ENCODE results near the gene GASK1A.

Gene GASK1A

DNA sequence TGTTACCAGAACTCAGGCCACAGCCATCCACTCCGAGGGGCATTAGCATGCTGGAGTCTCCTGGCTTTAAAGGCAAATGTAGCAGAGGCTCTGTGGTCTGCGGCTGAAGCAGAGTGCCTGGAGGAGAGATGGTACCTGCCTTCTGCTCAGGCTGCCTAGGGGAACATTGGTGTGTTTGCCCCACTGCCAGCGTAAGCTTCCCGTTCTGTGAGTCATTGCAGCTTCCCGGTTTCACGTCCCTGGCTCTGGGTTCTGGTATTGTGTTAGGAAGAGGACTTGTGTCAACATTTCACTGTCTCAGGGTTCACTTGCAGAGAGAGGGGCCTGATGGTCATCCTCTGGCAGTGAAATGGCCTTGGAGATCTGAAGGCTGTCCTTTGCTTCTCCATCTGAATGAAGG is 1.8 kb downstream of the GASK1A start:
- TF ChIP-seq, protein P1, sequence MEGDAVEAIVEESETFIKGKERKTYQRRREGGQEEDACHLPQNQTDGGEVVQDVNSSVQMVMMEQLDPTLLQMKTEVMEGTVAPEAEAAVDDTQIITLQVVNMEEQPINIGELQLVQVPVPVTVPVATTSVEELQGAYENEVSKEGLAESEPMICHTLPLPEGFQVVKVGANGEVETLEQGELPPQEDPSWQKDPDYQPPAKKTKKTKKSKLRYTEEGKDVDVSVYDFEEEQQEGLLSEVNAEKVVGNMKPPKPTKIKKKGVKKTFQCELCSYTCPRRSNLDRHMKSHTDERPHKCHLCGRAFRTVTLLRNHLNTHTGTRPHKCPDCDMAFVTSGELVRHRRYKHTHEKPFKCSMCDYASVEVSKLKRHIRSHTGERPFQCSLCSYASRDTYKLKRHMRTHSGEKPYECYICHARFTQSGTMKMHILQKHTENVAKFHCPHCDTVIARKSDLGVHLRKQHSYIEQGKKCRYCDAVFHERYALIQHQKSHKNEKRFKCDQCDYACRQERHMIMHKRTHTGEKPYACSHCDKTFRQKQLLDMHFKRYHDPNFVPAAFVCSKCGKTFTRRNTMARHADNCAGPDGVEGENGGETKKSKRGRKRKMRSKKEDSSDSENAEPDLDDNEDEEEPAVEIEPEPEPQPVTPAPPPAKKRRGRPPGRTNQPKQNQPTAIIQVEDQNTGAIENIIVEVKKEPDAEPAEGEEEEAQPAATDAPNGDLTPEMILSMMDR (IDR thresholded peaks at IDR 0.05; ENCODE audit: low read depth, low read length): no peak
- DNase-seq (ENCODE audit: low read depth in 2 of 2): no peak
- H3K4me3 ChIP-seq (replicated peaks in 1 of 2; ENCODE audit: low read depth in 2 of 2, low read length in 2 of 2): no peak overlapping the region

DNA sequence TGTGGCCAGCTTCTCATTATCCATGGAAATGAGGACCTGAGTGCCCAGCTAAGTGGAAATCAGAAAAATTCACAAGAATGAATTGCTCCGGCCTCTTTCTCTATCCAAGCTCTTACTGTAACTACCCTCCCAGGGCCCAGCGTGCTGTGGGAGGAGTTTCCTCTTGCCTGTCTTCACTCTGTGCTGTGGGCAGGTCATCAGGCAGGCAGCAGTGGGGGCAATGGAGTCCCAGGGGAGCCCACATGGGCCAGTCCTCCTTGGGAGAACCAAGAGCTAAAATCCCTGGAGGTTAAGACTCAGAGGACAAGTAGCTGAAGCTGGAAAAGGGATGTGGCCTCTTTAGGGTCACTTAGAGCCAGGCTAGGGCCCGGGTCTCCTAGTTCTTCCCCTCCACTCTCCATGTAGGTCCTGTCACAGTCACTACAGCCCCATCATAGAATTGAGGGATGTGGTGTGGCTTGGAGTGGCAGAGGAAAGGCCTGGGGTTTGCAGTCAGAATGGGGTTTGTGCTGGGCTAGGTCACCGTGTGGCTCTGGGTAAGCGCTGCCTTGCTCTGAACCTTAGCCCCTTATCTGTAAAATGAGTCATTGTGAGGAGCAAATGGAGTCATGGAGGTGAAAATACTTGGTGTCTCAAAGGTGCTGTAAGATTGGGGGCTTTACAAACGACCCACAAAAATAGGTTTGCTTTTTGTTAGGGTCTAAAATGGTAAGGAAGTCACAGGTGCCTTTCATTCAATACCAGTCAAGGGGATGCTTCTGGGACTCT is 3.7 kb downstream of the GASK1A start:
- H3K4me3 ChIP-seq (replicated peaks in 1 of 2; ENCODE audit: low read depth in 2 of 2, low read length in 2 of 2): no peak overlapping the region
- TF ChIP-seq, protein P1 (IDR thresholded peaks at IDR 0.05; ENCODE audit: low read depth, low read length): no peak
- DNase-seq (ENCODE audit: low read depth in 2 of 2): no peak

DNA sequence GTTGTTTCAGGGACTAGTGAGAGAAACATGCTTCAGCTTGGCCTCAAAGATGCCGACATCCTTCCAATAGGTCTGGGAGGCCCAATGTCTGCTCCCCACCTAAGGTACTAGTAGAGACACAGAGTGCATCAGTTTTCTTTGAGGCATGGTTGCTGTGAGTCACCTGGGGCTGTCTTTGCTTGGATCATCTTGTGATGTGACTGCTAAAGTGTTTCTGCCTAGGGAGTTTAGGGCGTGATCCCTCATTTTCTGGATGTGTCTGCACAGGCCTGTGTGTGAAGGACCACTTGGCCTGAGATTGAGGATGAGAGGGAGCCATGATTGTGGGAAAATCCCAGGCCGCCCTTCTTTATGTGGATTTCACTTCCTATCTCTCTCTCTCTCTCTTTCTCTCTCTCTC is 4.8 kb downstream of the GASK1A start:
- TF ChIP-seq, protein P1 (IDR thresholded peaks at IDR 0.05; ENCODE audit: low read depth, low read length): no peak
- no peak overlapping the region for H3K4me3 ChIP-seq (replicated peaks in 1 of 2; ENCODE audit: low read depth in 2 of 2, low read length in 2 of 2)
- DNase-seq (ENCODE audit: low read depth in 2 of 2): no peak

DNA sequence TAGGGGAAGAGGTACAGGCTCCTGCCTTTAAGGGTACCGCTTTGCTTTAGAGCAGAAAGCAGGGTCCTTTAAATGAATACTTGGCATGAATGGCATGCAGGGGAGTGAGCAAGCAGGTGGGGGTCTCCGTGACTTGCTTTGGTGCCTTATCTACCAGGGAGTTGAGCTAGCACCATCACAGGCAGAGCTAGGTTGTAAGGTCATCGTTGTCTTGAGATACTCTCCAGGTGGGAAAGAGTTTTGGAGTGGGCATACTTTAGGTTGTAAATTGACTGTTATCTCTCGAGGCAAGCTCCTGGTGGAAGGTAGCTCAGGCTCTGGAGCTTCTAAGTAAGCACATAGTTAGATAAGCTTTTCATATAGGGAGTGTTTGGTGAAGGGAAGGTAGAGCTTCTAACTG is 5.6 kb downstream of the GASK1A start:
- no peak for DNase-seq (ENCODE audit: low read depth in 2 of 2)
- TF ChIP-seq, protein P1 (IDR thresholded peaks at IDR 0.05; ENCODE audit: low read depth, low read length): no peak
- H3K4me3 ChIP-seq (replicated peaks in 1 of 2; ENCODE audit: low read depth in 2 of 2, low read length in 2 of 2): no peak overlapping the region

DNA sequence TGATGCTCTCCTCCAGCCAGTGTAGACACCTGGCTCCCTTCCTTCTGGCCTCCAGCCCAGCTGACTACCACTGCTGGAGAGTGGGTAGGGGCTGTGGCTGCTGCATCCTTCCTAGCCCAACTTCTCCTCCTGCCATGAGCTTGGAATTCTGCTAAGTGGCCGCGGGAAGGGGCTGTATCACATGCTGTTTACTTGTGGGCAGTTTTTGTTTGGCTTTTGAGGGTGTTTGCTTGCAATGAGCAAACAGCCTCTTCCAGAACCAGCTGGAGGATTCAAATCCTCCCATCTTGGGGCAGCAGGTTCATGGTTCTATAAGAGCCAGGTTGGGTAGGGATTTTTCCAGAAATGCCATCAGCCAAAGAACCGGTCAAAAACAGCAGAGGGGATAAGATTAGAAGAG is 9.0 kb downstream of the GASK1A start:
- TF ChIP-seq, protein P1 (IDR thresholded peaks at IDR 0.05; ENCODE audit: low read depth, low read length): no peak
- no peak overlapping the region for H3K4me3 ChIP-seq (replicated peaks in 1 of 2; ENCODE audit: low read depth in 2 of 2, low read length in 2 of 2)

DNA sequence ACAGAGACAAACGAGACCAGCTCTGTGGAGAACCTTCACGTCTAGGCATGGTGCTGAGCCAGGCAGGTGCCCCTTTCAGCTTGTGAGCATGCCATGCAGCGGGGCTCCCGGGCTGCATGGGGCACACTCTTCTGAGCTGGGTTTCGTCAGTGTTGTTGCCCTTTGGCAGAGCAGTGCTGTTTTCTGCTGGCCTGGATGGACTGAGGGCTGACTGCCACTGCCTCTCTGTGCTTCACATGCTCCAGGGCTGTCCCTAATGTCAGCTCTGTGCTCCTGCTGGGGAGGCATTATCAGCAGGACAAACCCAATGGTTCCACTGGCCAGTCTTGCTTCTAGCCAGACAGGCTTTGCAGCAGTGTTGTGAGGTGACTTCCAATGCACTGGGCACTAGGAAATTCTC is 9.5 kb downstream of the GASK1A start:
- TF ChIP-seq, protein P1 (IDR thresholded peaks at IDR 0.05; ENCODE audit: low read depth, low read length): no peak
- H3K4me3 ChIP-seq (replicated peaks in 1 of 2; ENCODE audit: low read depth in 2 of 2, low read length in 2 of 2): no peak overlapping the region
- no peak for DNase-seq (ENCODE audit: low read depth in 2 of 2)

More for the DNA sequence above, 9.0 kb downstream of the GASK1A start:
- DNase-seq (ENCODE audit: low read depth in 2 of 2): no peak
